Cardiac muscle cell (in vitro differentiated cells and primary cell): ENCODE results near the gene NXPH4. TPM values are rescaled to one million over a fixed set of nuclear protein-coding genes. Genes with fewer than 3 reads are reported as not detected.

Experiments used
- DNase-seq, 2 donors: peaks; one replicate each; pipeline versions ENCODE4 v3.0.0 to v3.0.0-alpha.2; 2010 to 2017; ENCODE audit warnings: low read depth in 1 of 2, low spot score in 1 of 2
- H3K27ac ChIP-seq: fragments of 200-600 bp; sonication (generic); 2 replicates; pipeline ENCODE4 v1.5.1; 2016
- H3K27me3 ChIP-seq: fragments of 200-600 bp; sonication (generic); 2 replicates; pipeline ENCODE4 v1.6.0; 2016; ENCODE audit warnings: control low read depth
- H3K36me3 ChIP-seq: fragments of 200-600 bp; sonication (generic); 2 replicates; pipeline ENCODE4 v1.5.1; 2016; ENCODE audit warnings: control low read depth
- H3K4me1 ChIP-seq: fragments of 200-600 bp; sonication (generic); 2 replicates; pipeline ENCODE4 v1.8.1; 2017; ENCODE audit warnings: low read depth, mild to moderate bottlenecking, mixed run types
- H3K4me3 ChIP-seq: fragments of 200-600 bp; sonication (generic); 2 replicates; pipeline ENCODE4 v1.5.1; 2016; ENCODE audit warnings: mild to moderate bottlenecking
- H3K9me3 ChIP-seq: fragments of 200-600 bp; sonication (generic); 2 replicates; pipeline ENCODE4 v1.5.1; 2017; ENCODE audit warnings: low read depth, mild to moderate bottlenecking, control low read depth
- polyA plus RNA-seq: library from polyadenylated mRNA; unstranded; fragments of >200 nt; fragmentation: Nextera tagmentation; extraction: Ambion mirVana; gene quantifications from 2 replicates; pipeline ENCODE4 v1.2.1, GENCODE V29; 2016
- total RNA-seq: library from RNA; depleted of rRNA; stranded (reverse); fragments of >200 nt; gene quantifications from 2 replicates; pipeline ENCODE4 v1.2.3, GENCODE V29; 2016
- TF ChIP-seq, protein P1 (sequence below): IDR thresholded peaks from 2 replicates; pipeline ENCODE4 v1.5.1; 2012; ENCODE audit warnings: low read depth, mild to moderate bottlenecking, low read length

NXPH4 gene
- total and polyA plus RNA-seq, 2 experiments from 2014 or later, result 0.61 to 0.80 TPM

- Histone ChIP-seq H3K9me3 (no peaks in the 10 kb centered on the region), H3K27ac (peak overlapping the region; percentile 67), H3K4me3 (no peak overlapping the region), H3K4me1 (peaks cover 16% of the 10 kb centered on the region), H3K27me3 (no peaks in the 10 kb centered on the region), H3K36me3 (peaks cover 9% of the 10 kb centered on the region)
- DNase-seq, result no peak
- TF ChIP-seq, protein P1, sequence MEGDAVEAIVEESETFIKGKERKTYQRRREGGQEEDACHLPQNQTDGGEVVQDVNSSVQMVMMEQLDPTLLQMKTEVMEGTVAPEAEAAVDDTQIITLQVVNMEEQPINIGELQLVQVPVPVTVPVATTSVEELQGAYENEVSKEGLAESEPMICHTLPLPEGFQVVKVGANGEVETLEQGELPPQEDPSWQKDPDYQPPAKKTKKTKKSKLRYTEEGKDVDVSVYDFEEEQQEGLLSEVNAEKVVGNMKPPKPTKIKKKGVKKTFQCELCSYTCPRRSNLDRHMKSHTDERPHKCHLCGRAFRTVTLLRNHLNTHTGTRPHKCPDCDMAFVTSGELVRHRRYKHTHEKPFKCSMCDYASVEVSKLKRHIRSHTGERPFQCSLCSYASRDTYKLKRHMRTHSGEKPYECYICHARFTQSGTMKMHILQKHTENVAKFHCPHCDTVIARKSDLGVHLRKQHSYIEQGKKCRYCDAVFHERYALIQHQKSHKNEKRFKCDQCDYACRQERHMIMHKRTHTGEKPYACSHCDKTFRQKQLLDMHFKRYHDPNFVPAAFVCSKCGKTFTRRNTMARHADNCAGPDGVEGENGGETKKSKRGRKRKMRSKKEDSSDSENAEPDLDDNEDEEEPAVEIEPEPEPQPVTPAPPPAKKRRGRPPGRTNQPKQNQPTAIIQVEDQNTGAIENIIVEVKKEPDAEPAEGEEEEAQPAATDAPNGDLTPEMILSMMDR, result no peak
These were observed 56.9 kb downstream of the NXPH4 start for GRCh38 chr12:57273516-57273915.

Other genes starting within 250 kb of the NXPH4 start
- gene ZBTB39, start 210.2 kb upstream of the NXPH4 start, total RNA-seq, result 14.4 and 17.9 TPM in 2 replicates
- gene ZBTB39, start 210.2 kb upstream of the NXPH4 start, polyA plus RNA-seq, result 8.8 and 9.9 TPM in 2 replicates
- 1.4 and 3.5 TPM in 2 replicates for gene TAC3, start 200.3 kb upstream of the NXPH4 start, total RNA-seq
- gene TAC3, start 200.3 kb upstream of the NXPH4 start, polyA plus RNA-seq, result 5.7 and 9.9 TPM in 2 replicates
- not detected in 2 replicates for gene MYO1A, start 166.7 kb upstream of the NXPH4 start, total RNA-seq
- 1.5 TPM in 1 of 2 replicates, not detected in the other for gene MYO1A, start 166.7 kb upstream of the NXPH4 start, polyA plus RNA-seq
- 4.4 and 8.8 TPM in 2 replicates for gene NEMP1, start 138.0 kb upstream of the NXPH4 start, total RNA-seq
- 5.8 and 6.6 TPM in 2 replicates for gene NEMP1, start 138.0 kb upstream of the NXPH4 start, polyA plus RNA-seq
- 30.8 and 35.0 TPM in 2 replicates for gene NAB2, start 127.7 kb upstream of the NXPH4 start, total RNA-seq
- gene NAB2, start 127.7 kb upstream of the NXPH4 start, polyA plus RNA-seq, result 11.9 and 14.7 TPM in 2 replicates
- 34.6 and 53.0 TPM in 2 replicates for gene STAT6, start 105.4 kb upstream of the NXPH4 start, total RNA-seq
- gene STAT6, start 105.4 kb upstream of the NXPH4 start, polyA plus RNA-seq, result 37.2 and 45.9 TPM in 2 replicates
- 37.1 and 77.5 TPM in 2 replicates for gene LRP1, start 88.3 kb upstream of the NXPH4 start, total RNA-seq
- 28.3 and 28.5 TPM in 2 replicates for gene LRP1, start 88.3 kb upstream of the NXPH4 start, polyA plus RNA-seq
- not detected in 2 replicates for gene LRP1-AS, start 69.2 kb upstream of the NXPH4 start, total RNA-seq
- not detected in 2 replicates for gene LRP1-AS, start 69.2 kb upstream of the NXPH4 start, polyA plus RNA-seq
- gene SHMT2, start 12.9 kb downstream of the NXPH4 start, total RNA-seq, result 94.0 and 110 TPM in 2 replicates
- gene SHMT2, start 12.9 kb downstream of the NXPH4 start, polyA plus RNA-seq, result 59.9 and 64.7 TPM in 2 replicates
- gene STAC3, start 34.4 kb downstream of the NXPH4 start, total RNA-seq, result 15.3 and 28.4 TPM in 2 replicates
- gene STAC3, start 34.4 kb downstream of the NXPH4 start, polyA plus RNA-seq, result 5.4 and 6.6 TPM in 2 replicates
- gene R3HDM2, start 214.2 kb downstream of the NXPH4 start, total RNA-seq, result 27.4 and 59.9 TPM in 2 replicates
- 23.3 and 41.8 TPM in 2 replicates for gene R3HDM2, start 214.2 kb downstream of the NXPH4 start, polyA plus RNA-seq
- gene INHBC, start 218.0 kb downstream of the NXPH4 start, total RNA-seq, result 0.21 TPM in 1 of 2 replicates, not detected in the other
- 0.11 TPM in 1 of 2 replicates, not detected in the other for gene INHBC, start 218.0 kb downstream of the NXPH4 start, polyA plus RNA-seq
- gene INHBE, start 238.5 kb downstream of the NXPH4 start, total RNA-seq, result 0.25 and 0.74 TPM in 2 replicates
- gene INHBE, start 238.5 kb downstream of the NXPH4 start, polyA plus RNA-seq, result 0.23 TPM in 1 of 2 replicates, not detected in the other
- gene GLI1, start 243.0 kb downstream of the NXPH4 start, total RNA-seq, result 0.67 and 7.3 TPM in 2 replicates
- 0.79 TPM in 1 of 2 replicates, not detected in the other for gene GLI1, start 243.0 kb downstream of the NXPH4 start, polyA plus RNA-seq